Prostate gland (tissue), 2 donors: Measurements from ENCODE around the gene POLR3GL. TPM values are rescaled to one million over a fixed set of nuclear protein-coding genes. Genes with fewer than 3 reads are reported as not detected.

Source experiments
- DNase-seq: peaks from one replicate; pipeline ENCODE4 v3.0.0-alpha.2; 2019; ENCODE audit warnings: low spot score
- H3K27ac ChIP-seq, 2 donors: fragments of 200-600 bp; sonication (generic); 2 replicates each; pipeline ENCODE4 v1.5.1; 2017 to 2019
- H3K27me3 ChIP-seq: fragments of 200-600 bp; sonication (generic); replicated peaks from 2 replicates; pipeline ENCODE4 v1.5.1; 2019; ENCODE audit not compliant: insufficient read depth
- H3K36me3 ChIP-seq, 2 donors: fragments of 200-600 bp; sonication (generic); 1 replicate in 1 of 2; 2 replicates in 1 of 2; pipeline versions ENCODE4 v1.5.1 to v1.8.1; 2017 to 2019
- H3K4me1 ChIP-seq: fragments of 200-600 bp; sonication (generic); replicated peaks from 2 replicates; pipeline ENCODE4 v1.5.1; 2019
- H3K4me3 ChIP-seq, 2 donors: fragments of 200-600 bp; sonication (generic); 2 replicates each; pipeline ENCODE4 v1.5.1; 2017 to 2019
- H3K9me3 ChIP-seq: fragments of 200-600 bp; sonication (generic); 2 replicates; pipeline ENCODE4 v1.5.1; 2017
- CTCF ChIP-seq, 4 experiments: fragments of 200-600 bp in 2 of 4; fragments of 450-650 bp in 2 of 4; sonication (generic) in 2 of 4; IDR thresholded peaks; 1 replicate in 3 of 4; 2 replicates in 1 of 4; pipeline ENCODE4 v1.5.1; 2016 to 2019; ENCODE audit warnings: antibody characterized with exemption in 4 of 4, mild to moderate bottlenecking in 2 of 4, moderate library complexity in 2 of 4
- POLR2A ChIP-seq: fragments of 450-650 bp; IDR thresholded peaks from one replicate; pipeline ENCODE4 v1.6.1; 2016; ENCODE audit warnings: antibody characterized with exemption, mild to moderate bottlenecking
- POLR2AphosphoS5 ChIP-seq: sonication (generic); formaldehyde crosslinking; IDR thresholded peaks from one replicate; pipeline ENCODE4 v1.6.1; 2017; ENCODE audit warnings: antibody characterized with exemption
- WGBS: methylation state at CpG from one replicate; pipeline ENCODE4 v1.1.5; 2018; 5-methylcytosine and 5-hydroxymethylcytosine counted together
- intact Hi-C: fragments of 100-400 bp; cut with DNase I; formaldehyde crosslinking; loops from one replicate; pipeline ENCODE4 v1.14.2; 2022
- total RNA-seq, 2 donors: library from RNA; depleted of rRNA; stranded (reverse); fragments of >200 nt; gene quantifications; one replicate each; pipeline ENCODE4 v1.1.0, GENCODE V29; 2016

Gene POLR3GL
- total RNA-seq, 2 donors from 2014 or later = 20.3 to 23.2 TPM

GRCh38 chr1:145978471-145978853 is 14.0 kb downstream of the POLR3GL start:
- intact Hi-C loops = loop anchor here (2.0 kb wide), 1 partner anchor 30 kb away; no protein-coding TSS in a partner anchor
- Histone ChIP-seq H3K9me3 (no peaks in the 10 kb centered on the region), H3K27me3 (no peaks in the 10 kb centered on the region), H3K4me1 (peaks cover 17% of the 10 kb centered on the region), H3K36me3 (no peaks in the 10 kb centered on the region), H3K27ac (peak overlapping the region; percentile 88 to 90), H3K4me3 (no peak overlapping the region)
- DNase-seq = no peak
- TF ChIP-seq POLR2A (no peak), POLR2AphosphoS5 (no peak), CTCF (IDR thresholded peaks at IDR 0.05) (no peak)

GRCh38 chr1:145978854-145979745 is 14.6 kb downstream of the POLR3GL start:
- Histone ChIP-seq H3K27ac (peak overlapping the region; percentile 88 to 90), H3K27me3 (no peaks in the 10 kb centered on the region), H3K36me3 (no peaks in the 10 kb centered on the region), H3K4me1 (peaks cover 17% of the 10 kb centered on the region), H3K9me3 (no peaks in the 10 kb centered on the region), H3K4me3 (peak overlapping the region in 1 of 2 donors; percentile 8)
- DNase-seq = peak; percentile 95
- TF ChIP-seq POLR2A = peak; percentile 73
- peak in 2 of 4 experiments; percentile 1 to 22 for TF ChIP-seq CTCF (IDR thresholded peaks at IDR 0.05)
- peak; percentile 100 for TF ChIP-seq POLR2AphosphoS5
- 9% methylated on average over 9 of the region's 9 CpGs for WGBS
- intact Hi-C loops = loop anchor here (2.0 kb wide), 1 partner anchor 30 kb away; no protein-coding TSS in a partner anchor

- WGBS = 56% methylated on average over 7 of the region's 7 CpGs
- Histone ChIP-seq H3K9me3 (no peaks in the 10 kb centered on the region), H3K27ac (peak overlapping the region; percentile 88 to 90), H3K36me3 (no peaks in the 10 kb centered on the region), H3K27me3 (no peaks in the 10 kb centered on the region), H3K4me3 (no peak overlapping the region), H3K4me1 (peaks cover 17% of the 10 kb centered on the region)
- TF ChIP-seq CTCF (IDR thresholded peaks at IDR 0.05) (no peak), POLR2A (no peak), POLR2AphosphoS5 (no peak)
- intact Hi-C loops = loop anchor here (2.0 kb wide), 2 partner anchors 17 to 29 kb away; partner anchors contain the start of gene TXNIP
- no peak for DNase-seq
Observed at GRCh38 chr1:145979746-145980456, 15.4 kb downstream of the POLR3GL start.

GRCh38 chr1:145980457-145980994 is 16.0 kb downstream of the POLR3GL start:
- H3K36me3 ChIP-seq = no peaks in the 10 kb centered on the region
- no peaks in the 10 kb centered on the region for H3K27me3 ChIP-seq
- peak overlapping the region; percentile 88 to 90 for H3K27ac ChIP-seq
- H3K9me3 ChIP-seq = no peaks in the 10 kb centered on the region
- WGBS = 90% methylated on average over 1 of the region's 1 CpG
- intact Hi-C loops = loop anchor here (2.0 kb wide), 1 partner anchor 16 kb away; the partner anchor contains the start of gene TXNIP
- no peak overlapping the region for H3K4me3 ChIP-seq
- peaks cover 17% of the 10 kb centered on the region for H3K4me1 ChIP-seq
- DNase-seq = no peak
- no peak for TF ChIP-seq POLR2AphosphoS5
- TF ChIP-seq CTCF (IDR thresholded peaks at IDR 0.05) = no peak
- TF ChIP-seq POLR2A = no peak
